MM.1S (cell line): ENCODE results near the gene GNAQ.

Experiments
- DNase-seq: peaks from one replicate; pipeline ENCODE4 v3.0.0-alpha.2; 2015
- H2AFZ ChIP-seq: fragments of 300-600 bp; sonication (generic); 2 replicates; pipeline ENCODE4 v1.6.0; 2016; ENCODE audit warnings: antibody characterized with exemption, low read length
- H3F3A ChIP-seq: fragments of 300-600 bp; sonication (generic); 2 replicates; pipeline ENCODE4 v1.6.1; 2016; ENCODE audit warnings: mild to moderate bottlenecking, antibody characterized with exemption, low read length, moderate library complexity, mixed read lengths; ENCODE audit not compliant: insufficient read depth
- H3K27ac ChIP-seq: fragments of 300-600 bp; sonication (generic); 2 replicates; pipeline ENCODE4 v1.5.1; 2016; ENCODE audit warnings: mild to moderate bottlenecking, low read length
- H3K27me3 ChIP-seq: fragments of 300-600 bp; sonication (generic); replicated peaks from 2 replicates; pipeline ENCODE4 v1.6.0; 2016; ENCODE audit warnings: low read length; ENCODE audit not compliant: insufficient read depth
- H3K36me3 ChIP-seq: fragments of 300-600 bp; sonication (generic); replicated peaks from 2 replicates; pipeline ENCODE4 v1.6.1; 2016; ENCODE audit warnings: mild to moderate bottlenecking, low read length, mixed read lengths; ENCODE audit not compliant: insufficient read depth
- H3K4me1 ChIP-seq: fragments of 300-600 bp; sonication (generic); 2 replicates; pipeline ENCODE4 v1.6.1; 2016; ENCODE audit warnings: low read length, mixed read lengths
- H3K4me2 ChIP-seq: fragments of 300-600 bp; sonication (generic); 2 replicates; pipeline ENCODE4 v1.6.0; 2016; ENCODE audit warnings: low read depth, low read length
- H3K4me3 ChIP-seq: fragments of 300-600 bp; sonication (generic); 2 replicates; pipeline ENCODE4 v1.5.1; 2016; ENCODE audit warnings: low read length, mixed read lengths
- H3K79me2 ChIP-seq: fragments of 300-600 bp; sonication (generic); 2 replicates; pipeline ENCODE4 v1.6.1; 2016; ENCODE audit warnings: mixed run types, low read length, mixed read lengths
- H3K9ac ChIP-seq: fragments of 300-600 bp; sonication (generic); 2 replicates; pipeline ENCODE4 v1.6.1; 2016; ENCODE audit warnings: low read length, mixed read lengths
- H3K9me2 ChIP-seq: fragments of 300-600 bp; sonication (generic); replicated peaks from 2 replicates; pipeline ENCODE4 v1.6.1; 2016; ENCODE audit warnings: mild to moderate bottlenecking, low read length, mixed read lengths; ENCODE audit not compliant: insufficient read depth
- H3K9me3 ChIP-seq: fragments of 300-600 bp; sonication (generic); replicated peaks from 2 replicates; pipeline ENCODE4 v1.6.1; 2016; ENCODE audit warnings: mild to moderate bottlenecking, low read length, mixed read lengths; ENCODE audit not compliant: insufficient read depth
- H4K20me1 ChIP-seq: fragments of 300-600 bp; sonication (generic); 2 replicates; pipeline ENCODE4 v1.6.1; 2016; ENCODE audit warnings: mild to moderate bottlenecking, low read length, moderate library complexity, mixed read lengths; ENCODE audit not compliant: insufficient read depth
- EZH2 ChIP-seq: fragments of 300-600 bp; sonication (generic); optimal IDR thresholded peaks from 2 replicates; pipeline ENCODE3; 2017; ENCODE audit warnings: low read depth, mild to moderate bottlenecking, antibody characterized with exemption, low read length, mixed read lengths
- EZH2phosphoT487 ChIP-seq: fragments of 300-600 bp; sonication (generic); IDR thresholded peaks from 2 replicates; pipeline ENCODE4 v1.6.1; 2018; ENCODE audit warnings: antibody characterized with exemption, low read length
- TF ChIP-seq, protein P1 (sequence below): fragments of 300-600 bp; sonication (generic); IDR thresholded peaks from 2 replicates; pipeline ENCODE4 v1.5.1; 2016; ENCODE audit warnings: antibody characterized with exemption, low read length, mixed read lengths

GNAQ gene

DNA sequence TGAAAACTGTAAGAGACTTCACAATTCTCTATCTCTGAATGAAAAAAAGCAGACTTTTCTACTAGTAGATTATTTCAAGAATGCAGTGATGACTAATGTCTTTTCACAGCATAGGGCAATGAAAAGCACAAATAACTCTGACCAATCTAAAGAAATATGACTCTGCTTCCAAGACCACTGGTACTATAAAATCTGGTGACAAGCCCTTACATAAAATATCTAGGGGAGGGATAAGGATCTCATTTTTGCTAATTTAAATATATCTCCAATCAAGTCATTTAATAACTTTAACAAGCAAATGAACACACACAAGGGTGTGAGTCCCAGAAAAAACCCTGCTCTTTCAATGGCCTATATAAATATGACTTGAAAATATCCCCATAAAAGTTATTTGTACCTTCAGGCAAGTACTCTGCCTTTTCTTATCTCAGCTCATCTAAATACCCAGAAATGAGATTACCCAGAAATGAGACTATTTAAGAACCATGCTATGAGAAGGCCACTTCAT is 105.2 kb downstream of the GNAQ start:
- H3K36me3 ChIP-seq = no peaks in the 10 kb centered on the region
- TF ChIP-seq, protein P1, sequence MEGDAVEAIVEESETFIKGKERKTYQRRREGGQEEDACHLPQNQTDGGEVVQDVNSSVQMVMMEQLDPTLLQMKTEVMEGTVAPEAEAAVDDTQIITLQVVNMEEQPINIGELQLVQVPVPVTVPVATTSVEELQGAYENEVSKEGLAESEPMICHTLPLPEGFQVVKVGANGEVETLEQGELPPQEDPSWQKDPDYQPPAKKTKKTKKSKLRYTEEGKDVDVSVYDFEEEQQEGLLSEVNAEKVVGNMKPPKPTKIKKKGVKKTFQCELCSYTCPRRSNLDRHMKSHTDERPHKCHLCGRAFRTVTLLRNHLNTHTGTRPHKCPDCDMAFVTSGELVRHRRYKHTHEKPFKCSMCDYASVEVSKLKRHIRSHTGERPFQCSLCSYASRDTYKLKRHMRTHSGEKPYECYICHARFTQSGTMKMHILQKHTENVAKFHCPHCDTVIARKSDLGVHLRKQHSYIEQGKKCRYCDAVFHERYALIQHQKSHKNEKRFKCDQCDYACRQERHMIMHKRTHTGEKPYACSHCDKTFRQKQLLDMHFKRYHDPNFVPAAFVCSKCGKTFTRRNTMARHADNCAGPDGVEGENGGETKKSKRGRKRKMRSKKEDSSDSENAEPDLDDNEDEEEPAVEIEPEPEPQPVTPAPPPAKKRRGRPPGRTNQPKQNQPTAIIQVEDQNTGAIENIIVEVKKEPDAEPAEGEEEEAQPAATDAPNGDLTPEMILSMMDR = no peak
- no peak for TF ChIP-seq EZH2phosphoT487
- TF ChIP-seq EZH2 = no peak
- no peaks in the 10 kb centered on the region for H3K79me2 ChIP-seq
- no peaks in the 10 kb centered on the region for H3K4me1 ChIP-seq
- H3K9me3 ChIP-seq = no peaks in the 10 kb centered on the region
- no peak overlapping the region for H3K4me2 ChIP-seq
- H3K27me3 ChIP-seq = no peaks in the 10 kb centered on the region
- H3K9ac ChIP-seq = no peak overlapping the region
- no peak overlapping the region for H2AFZ ChIP-seq
- H3K9me2 ChIP-seq = no peaks in the 10 kb centered on the region
- no peaks in the 10 kb centered on the region for H3F3A ChIP-seq
- H3K4me3 ChIP-seq = no peak overlapping the region
- H3K27ac ChIP-seq = no peak overlapping the region
- no peak for DNase-seq
- H4K20me1 ChIP-seq = no peaks in the 10 kb centered on the region

DNA sequence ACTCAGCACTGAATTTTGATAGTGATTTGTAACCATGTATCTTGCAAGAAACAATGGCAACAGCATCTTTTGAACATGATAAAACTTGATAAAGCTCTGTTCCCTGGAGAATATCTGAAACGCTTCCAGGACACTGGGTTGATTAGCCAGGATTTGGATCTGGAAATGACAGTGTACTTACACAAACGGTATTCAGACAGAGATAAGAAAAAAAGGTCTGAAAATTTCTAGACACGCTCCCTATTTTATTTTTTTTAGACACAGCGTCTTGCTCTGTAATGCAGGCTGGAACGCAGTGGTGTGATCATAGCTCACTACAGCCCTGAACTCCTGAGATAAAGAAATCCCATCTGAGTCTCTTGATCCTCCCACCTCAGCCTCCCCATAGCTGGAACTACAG is 109.0 kb downstream of the GNAQ start:
- no peak overlapping the region for H3K27ac ChIP-seq
- no peaks in the 10 kb centered on the region for H3K27me3 ChIP-seq
- H3K4me3 ChIP-seq = no peak overlapping the region
- no peaks in the 10 kb centered on the region for H3K9me3 ChIP-seq
- no peaks in the 10 kb centered on the region for H3F3A ChIP-seq
- H3K4me1 ChIP-seq = peaks cover 10% of the 10 kb centered on the region
- no peaks in the 10 kb centered on the region for H3K36me3 ChIP-seq
- no peak overlapping the region for H3K4me2 ChIP-seq
- no peaks in the 10 kb centered on the region for H3K79me2 ChIP-seq
- H2AFZ ChIP-seq = no peak overlapping the region
- no peaks in the 10 kb centered on the region for H3K9me2 ChIP-seq
- H3K9ac ChIP-seq = no peak overlapping the region
- TF ChIP-seq, protein P1 = no peak
- TF ChIP-seq EZH2phosphoT487 = no peak
- H4K20me1 ChIP-seq = no peaks in the 10 kb centered on the region
- no peak for DNase-seq

DNA sequence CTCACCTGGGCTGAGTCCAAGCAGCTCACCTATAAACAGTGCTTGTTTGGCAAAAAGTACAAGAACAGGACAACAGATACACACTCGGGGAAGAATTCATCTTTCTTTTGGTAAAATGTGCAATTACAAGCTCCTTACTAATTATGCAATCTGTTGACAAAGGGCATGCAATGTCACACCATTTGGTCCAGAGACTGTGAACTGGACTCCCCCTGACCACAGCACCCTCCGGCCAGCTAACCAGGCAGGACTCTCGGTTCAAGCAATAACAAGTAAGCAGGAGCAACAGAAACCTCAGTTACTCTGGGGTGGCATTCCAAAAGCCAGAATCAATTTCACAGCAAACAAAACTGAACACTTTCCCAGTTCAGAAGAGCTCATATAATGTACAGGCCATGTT is 113.8 kb downstream of the GNAQ start:
- no peak for TF ChIP-seq EZH2
- no peak for TF ChIP-seq EZH2phosphoT487
- TF ChIP-seq, protein P1 = no peak
- DNase-seq = no peak
- no peak overlapping the region for H3K9ac ChIP-seq
- H2AFZ ChIP-seq = no peak overlapping the region
- peaks cover 37% of the 10 kb centered on the region for H3K4me1 ChIP-seq
- peak overlapping the region; percentile 19; the same call in 1 of the 2 replicates for H3K27ac ChIP-seq
- no peaks in the 10 kb centered on the region for H3K27me3 ChIP-seq
- no peaks in the 10 kb centered on the region for H3K79me2 ChIP-seq
- no peaks in the 10 kb centered on the region for H3K9me3 ChIP-seq
- no peaks in the 10 kb centered on the region for H3K9me2 ChIP-seq
- 0 out of 2 replicates have a peak overlapping the region, but pooled peaks have one; percentile 10 for H3K4me2 ChIP-seq
- H3K36me3 ChIP-seq = no peaks in the 10 kb centered on the region
- H3F3A ChIP-seq = peaks cover 17% of the 10 kb centered on the region
- H3K4me3 ChIP-seq = no peak overlapping the region
- no peaks in the 10 kb centered on the region for H4K20me1 ChIP-seq
